Effector memory CD4-positive, alpha-beta T cell (primary cell): Measurements from ENCODE around the gene ATRN.
"Not testable (repeated sequence)": the region's sequence is repeated elsewhere in the genome, so short reads cannot be mapped to it uniquely, and the experiment has no call there.

Source experiments
- DNase-seq, 3 donors: peaks; one replicate each; pipeline ENCODE4 v3.0.0-alpha.2; 2020
- H3K27ac ChIP-seq: 2 replicates; pipeline ENCODE4 v1.7.0; 2013; ENCODE audit warnings: mild to moderate bottlenecking, low read length, moderate library complexity; ENCODE audit not compliant: insufficient read depth, poor library complexity, severe bottlenecking
- H3K27me3 ChIP-seq: replicated peaks from 2 replicates; pipeline ENCODE4 v1.7.0; 2013; ENCODE audit warnings: mild to moderate bottlenecking, low read length; ENCODE audit not compliant: insufficient read depth, control insufficient read depth, poor library complexity, severe bottlenecking
- H3K36me3 ChIP-seq: 2 replicates; pipeline ENCODE4 v1.7.0; 2013; ENCODE audit warnings: mild to moderate bottlenecking, low read length, moderate library complexity; ENCODE audit not compliant: control insufficient read depth, insufficient read depth
- H3K4me1 ChIP-seq: 2 replicates; pipeline ENCODE4 v1.7.0; 2013; ENCODE audit warnings: low read length, mild to moderate bottlenecking; ENCODE audit not compliant: control insufficient read depth, insufficient read depth, poor library complexity, severe bottlenecking
- H3K4me3 ChIP-seq: 2 replicates; pipeline ENCODE4 v1.7.0; 2013; ENCODE audit warnings: low read length, low read depth, mild to moderate bottlenecking; ENCODE audit not compliant: insufficient read depth, poor library complexity, severe bottlenecking
- H3K9me3 ChIP-seq: 2 replicates; pipeline ENCODE4 v1.7.0; 2013; ENCODE audit warnings: mild to moderate bottlenecking, low read length, moderate library complexity; ENCODE audit not compliant: control insufficient read depth

The ATRN gene

DNA sequence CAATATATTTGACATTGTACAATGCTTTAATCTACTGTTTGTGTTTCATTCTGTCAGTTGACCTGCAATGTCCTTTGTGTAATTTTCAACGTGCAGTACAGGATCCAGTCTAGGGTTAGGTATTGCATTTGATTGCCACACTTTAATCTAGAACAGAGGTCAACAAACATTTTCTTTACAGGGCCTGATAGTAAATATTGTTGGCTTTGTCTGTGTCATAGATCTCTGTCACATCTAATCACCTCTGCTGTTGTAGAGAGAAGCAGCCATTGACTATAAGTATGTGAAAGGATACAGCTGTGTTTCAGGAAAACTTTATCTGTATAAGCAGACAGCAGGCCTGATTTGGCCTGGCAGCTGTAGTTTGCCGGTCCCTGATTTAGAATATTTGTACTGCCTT lies 39.3 kb downstream of the ATRN start:
- Histone ChIP-seq H3K9me3 (no peaks in the 10 kb centered on the region), H3K4me1 (no peaks in the 10 kb centered on the region), H3K27me3 (no peaks in the 10 kb centered on the region), H3K4me3 (no peak overlapping the region), H3K27ac (no peak overlapping the region), H3K36me3 (no peaks in the 10 kb centered on the region)
- no peak for DNase-seq

DNA sequence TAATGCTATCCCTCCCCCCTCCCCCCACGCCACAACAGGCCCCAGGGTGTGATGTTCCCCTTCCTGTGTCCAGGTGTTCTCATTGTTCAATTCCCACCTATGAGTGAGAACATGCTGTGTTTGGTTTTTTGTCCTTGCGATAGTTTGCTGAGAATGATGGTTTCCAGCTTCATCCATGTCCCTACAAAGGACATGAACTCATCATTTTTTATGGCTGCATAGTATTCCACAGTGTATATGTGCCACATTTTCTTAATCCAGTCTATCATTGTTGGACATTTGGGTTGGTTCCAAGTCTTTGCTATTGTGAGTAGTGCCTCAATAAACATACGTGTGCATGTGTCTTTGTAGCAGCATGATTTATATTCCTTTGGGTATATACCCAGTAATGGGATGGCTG lies 41.4 kb downstream of the ATRN start:
- H3K27me3 ChIP-seq, H3K9me3 ChIP-seq, H3K4me1 ChIP-seq, H3K4me3 ChIP-seq, DNase-seq, H3K36me3 ChIP-seq, H3K27ac ChIP-seq: not testable (repeated sequence)

DNA sequence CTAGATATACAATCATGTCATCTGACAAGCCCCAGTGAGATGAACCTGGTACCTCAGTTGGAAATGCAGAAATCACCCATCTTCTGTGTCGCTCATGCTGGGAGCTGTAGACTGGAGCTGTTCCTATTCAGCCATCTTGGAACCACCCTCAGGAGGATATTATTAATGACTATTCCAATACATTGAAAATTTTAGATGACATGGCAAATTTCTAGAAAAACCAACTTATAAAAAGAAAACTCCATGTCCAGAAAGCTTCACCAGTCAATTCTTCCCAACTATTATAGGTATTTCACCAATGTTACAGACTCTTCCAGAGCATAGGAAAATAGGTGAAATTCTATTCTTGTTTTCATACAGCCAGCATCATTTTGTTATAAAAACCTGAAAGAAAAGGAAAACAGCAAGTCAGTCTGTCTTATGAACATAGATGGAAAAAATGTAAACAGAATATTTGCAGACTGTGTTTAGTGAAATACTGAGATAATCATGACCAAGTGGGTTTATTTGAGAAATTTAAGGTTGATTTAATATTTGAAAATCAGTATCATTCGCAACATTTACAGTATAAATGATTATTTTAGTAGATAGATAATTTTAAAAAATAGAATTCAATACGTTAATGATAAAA lies 43.3 kb downstream of the ATRN start:
- Histone ChIP-seq H3K4me3 (no peak overlapping the region), H3K9me3 (no peaks in the 10 kb centered on the region), H3K4me1 (no peaks in the 10 kb centered on the region), H3K27ac (no peak overlapping the region), H3K27me3 (no peaks in the 10 kb centered on the region), H3K36me3 (no peaks in the 10 kb centered on the region)
- no peak for DNase-seq

DNA sequence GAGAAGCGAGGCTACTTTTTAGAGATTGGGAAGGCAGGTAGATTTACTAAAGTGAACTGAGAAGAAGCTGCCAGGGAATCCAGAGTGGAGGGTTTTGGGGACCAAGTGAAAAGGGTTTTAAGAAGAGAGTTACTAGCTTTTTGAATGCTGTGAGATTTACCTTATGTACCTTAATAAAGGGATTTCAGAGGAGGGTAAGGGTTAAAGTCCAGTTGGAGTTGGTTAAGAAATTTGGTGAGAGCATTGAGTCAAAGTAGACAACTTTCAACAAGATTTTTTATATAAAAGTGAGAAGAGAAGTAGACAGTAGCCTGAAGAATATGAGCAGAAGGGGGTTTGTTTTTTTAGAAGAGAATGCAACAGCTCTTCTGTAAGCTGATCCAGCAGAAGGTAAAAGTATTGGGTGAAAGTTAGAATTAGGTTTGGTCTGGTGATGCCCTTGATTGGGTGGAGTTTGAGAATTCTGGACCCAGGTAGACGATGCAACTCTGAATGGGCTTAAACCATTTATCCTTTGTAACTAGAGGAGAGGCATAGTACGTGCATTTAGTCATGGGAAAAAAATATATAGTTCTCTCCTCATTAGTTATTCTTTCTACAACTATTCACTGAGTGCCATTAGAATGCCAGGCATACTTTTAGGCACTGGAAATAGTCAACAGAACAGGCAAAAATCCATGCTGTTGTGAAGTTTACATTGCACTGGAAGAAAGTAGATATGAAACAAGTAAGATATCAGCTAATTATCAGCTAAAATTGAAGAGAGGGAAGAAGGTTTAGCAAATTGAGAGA lies 44.8 kb downstream of the ATRN start:
- no peaks in the 10 kb centered on the region for H3K9me3 ChIP-seq
- H3K4me3 ChIP-seq: no peak overlapping the region
- H3K27me3 ChIP-seq: no peaks in the 10 kb centered on the region
- no peaks in the 10 kb centered on the region for H3K4me1 ChIP-seq
- no peaks in the 10 kb centered on the region for H3K36me3 ChIP-seq
- no peak for DNase-seq
- H3K27ac ChIP-seq: no peak overlapping the region

DNA sequence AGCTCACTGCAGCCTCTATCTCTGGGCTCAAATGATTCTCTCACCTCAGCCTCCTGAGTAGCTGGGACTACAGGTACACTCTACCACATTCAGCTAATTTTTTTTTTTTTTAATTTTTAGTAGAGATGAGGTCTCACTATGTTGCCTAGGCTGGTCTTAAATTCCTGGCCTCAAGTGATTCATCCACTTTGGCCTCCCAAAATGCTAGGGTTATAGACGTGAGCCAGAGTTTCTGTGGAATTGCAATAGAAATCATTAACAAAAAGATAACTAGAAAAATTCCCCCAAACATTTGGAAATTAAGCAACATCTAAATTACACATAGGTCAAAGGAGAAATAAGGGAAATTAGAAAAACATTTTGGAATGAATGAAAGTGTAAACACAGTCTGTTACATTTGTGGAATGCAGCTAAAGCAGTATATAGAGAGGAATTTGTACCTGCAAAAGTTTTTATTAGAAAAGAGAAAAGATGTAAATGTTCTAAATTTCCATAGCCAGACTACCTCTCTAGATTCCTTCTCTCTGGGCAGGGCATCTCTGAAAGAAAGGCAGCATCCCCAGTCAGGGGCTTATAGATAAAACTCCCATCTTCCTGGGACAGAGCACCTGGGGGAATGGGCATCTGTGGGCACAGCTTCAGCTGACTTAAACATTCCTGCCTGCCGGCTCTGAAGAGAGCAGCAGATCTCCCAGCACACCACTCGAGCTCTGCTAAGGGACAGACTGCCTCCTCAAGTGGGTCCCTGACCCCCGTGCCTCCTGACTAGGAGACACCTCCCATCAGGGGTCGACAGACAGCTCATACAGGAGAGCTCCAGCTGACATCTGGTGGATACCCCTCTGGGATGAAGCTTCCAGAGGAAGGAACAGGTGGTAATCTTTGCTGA lies 51.3 kb downstream of the ATRN start:
- Histone ChIP-seq H3K36me3 (no peaks in the 10 kb centered on the region), H3K4me1 (no peaks in the 10 kb centered on the region), H3K27ac (no peak overlapping the region), H3K27me3 (no peaks in the 10 kb centered on the region), H3K4me3 (no peak overlapping the region), H3K9me3 (no peaks in the 10 kb centered on the region)
- DNase-seq: no peak

DNA sequence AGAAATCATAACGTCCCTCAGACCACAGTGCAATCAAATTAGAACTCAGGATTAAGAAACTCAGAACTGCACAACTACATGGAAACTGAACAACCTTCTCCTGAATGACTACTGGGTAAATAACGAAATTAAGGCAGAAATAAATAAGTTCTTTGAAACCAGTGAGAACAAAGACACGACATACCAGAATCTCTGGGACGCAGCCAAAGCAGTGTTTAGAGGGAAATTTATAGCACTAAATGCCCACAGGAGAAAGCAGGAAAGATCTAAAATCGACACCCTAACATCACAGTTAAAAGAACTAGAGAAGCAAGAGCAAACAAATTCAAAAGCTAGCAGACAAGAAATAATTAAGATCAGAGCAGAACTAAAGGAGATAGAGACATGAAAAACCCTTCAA lies 53.9 kb downstream of the ATRN start:
- H3K4me1 ChIP-seq, DNase-seq, H3K36me3 ChIP-seq, H3K27ac ChIP-seq, H3K27me3 ChIP-seq, H3K9me3 ChIP-seq, H3K4me3 ChIP-seq: not testable (repeated sequence)

DNA sequence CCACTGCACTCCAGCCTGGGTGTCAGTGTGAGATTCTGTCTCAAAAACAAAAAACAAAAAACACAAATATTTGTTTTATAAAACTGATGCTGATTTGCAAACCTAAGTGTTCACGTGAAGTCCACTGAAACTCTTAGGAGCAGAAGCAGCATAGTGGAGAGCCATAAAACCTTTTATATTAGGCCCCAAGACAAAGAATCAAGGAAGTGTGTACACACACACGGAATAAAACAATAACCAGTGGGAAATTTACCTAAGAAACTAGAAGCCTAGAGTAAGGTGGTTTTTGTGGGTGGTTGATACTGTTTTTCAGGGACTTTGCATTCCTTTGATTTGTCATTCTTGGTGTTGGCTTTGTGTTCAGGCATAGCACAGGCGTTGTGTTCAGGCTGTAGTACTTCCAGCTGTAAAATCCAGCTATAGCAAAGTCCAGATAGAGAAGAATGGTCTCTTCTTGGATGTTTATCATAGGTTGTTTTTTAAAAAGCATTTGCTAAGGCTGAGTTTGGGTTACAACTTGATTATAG lies 61.3 kb downstream of the ATRN start:
- Histone ChIP-seq H3K27me3 (no peaks in the 10 kb centered on the region), H3K4me1 (no peaks in the 10 kb centered on the region), H3K9me3 (no peaks in the 10 kb centered on the region), H3K4me3 (no peak overlapping the region), H3K36me3 (no peaks in the 10 kb centered on the region), H3K27ac (no peak overlapping the region)
- no peak for DNase-seq

DNA sequence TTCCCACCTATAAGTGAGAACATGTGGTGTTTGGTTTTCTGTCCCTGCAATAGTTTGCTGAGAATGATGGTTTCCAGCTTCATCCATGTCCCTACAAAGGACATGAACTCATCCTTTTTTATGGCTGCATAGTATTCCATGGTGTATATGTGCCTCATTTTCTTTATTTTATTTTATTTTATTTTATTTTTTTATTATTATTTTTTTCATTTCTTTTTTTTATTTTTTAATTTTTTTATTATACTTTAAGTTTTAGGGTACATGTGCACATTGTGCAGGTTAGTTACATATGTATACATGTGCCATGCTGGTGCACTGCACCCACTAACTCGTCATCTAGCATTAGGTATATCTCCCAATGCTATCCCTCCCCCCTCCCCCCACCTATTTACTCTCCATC lies 66.9 kb downstream of the ATRN start:
- not testable (repeated sequence) for H3K4me3 ChIP-seq, H3K27ac ChIP-seq, H3K4me1 ChIP-seq, H3K9me3 ChIP-seq, H3K36me3 ChIP-seq, H3K27me3 ChIP-seq, DNase-seq

DNA sequence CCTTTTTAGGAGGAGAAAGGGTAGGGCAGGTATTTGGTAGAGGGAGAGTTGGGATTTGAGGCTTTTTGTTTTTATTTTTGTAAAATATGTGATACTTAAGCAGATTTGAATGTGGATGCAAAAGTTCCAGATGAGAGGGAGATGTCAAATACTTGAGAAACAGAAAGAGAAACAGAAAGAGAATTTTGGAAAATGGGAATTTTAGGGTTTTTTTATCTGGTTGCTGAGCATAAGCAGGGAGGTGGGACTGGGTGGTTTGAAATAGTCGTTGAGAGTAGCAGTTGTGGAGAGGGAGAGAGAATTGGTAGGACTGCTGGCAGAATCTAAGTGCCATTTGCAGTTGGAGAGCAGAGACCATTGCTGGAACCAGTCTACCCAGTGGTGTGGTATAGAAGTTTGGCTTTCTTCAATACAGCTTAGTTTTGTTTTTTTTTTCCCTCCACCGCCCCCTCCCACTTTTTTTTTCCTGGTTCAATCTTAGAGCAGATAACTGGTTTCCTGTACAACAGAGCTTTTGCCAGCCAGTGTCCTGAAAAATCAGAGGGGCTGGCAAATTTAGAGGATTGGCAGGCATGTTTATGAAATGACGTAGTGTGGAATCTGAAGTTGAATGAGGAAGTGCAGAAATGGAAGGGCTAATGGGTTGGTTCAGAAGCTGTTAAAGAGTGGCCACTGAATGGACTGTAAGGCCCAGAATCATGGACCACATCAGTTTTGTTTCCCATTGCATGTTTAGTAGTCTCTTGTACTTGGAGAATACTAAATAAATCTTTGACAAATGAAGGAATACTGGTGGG lies 68.7 kb downstream of the ATRN start:
- H3K4me3 ChIP-seq: no peak overlapping the region
- peaks cover 3% of the 10 kb centered on the region for H3K36me3 ChIP-seq
- H3K27ac ChIP-seq: no peak overlapping the region
- H3K27me3 ChIP-seq: no peaks in the 10 kb centered on the region
- no peak for DNase-seq
- no peaks in the 10 kb centered on the region for H3K4me1 ChIP-seq
- H3K9me3 ChIP-seq: no peaks in the 10 kb centered on the region
